Measurements from ENCODE around the gene COL4A2.

COL4A2 gene

DNA sequence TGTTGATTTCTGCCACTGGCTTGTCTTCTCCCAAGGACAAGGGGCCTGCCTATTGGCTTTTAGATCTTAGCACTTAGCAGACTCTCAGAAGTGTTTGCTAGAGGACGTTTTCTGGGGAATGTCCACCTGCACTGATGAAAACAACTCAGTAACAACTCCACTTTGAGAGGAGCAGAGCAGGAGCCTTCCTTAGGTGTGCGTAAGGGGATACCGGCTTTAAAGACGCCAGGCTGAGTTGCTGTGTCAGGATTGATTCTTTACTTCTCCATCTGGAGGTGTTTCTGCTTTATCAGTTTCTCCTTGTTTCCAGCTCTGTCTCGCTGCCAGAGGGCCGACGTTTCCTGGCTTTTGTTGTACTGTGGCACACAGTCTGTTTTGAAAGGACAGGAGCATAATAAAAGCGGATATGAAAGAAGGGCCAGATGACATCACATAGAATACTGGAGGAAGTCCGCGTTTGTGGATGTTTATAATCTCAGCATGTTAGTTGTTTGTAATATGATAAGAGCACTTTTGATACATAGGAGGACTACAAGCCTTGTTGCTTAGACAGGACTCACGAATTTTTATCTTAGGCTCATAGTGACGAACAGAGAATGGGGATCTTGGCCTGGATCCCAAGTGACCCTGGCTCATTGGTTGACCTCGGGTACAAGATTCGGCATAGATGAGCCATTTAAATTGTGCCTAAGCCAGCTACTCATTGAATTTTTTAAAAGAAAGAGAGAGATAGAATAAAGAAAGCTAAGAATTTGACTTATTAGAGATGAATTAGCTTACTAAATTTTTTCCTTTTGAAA is 34.6 kb downstream of the COL4A2 start:
- no peak for DNase-seq

DNA sequence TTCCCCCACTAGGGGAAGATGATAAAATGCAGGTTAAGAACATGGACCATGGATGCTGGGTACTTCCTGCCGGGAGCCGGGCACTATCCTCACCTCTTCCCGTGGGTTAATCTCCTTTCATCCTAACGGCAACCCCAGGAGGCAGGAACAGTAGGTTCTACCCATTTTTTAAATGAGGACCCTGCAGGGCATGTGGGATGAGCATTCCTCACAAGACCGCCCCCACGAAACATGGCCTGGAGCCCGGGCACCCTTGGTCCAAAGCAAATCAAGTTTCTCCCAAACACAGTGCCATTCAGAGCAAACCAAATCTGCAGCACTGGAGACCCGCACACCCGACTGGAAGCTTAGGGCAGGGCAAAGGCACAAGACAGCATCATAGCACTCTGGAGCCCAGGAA is 35.4 kb downstream of the COL4A2 start:
- no peak for DNase-seq

DNA sequence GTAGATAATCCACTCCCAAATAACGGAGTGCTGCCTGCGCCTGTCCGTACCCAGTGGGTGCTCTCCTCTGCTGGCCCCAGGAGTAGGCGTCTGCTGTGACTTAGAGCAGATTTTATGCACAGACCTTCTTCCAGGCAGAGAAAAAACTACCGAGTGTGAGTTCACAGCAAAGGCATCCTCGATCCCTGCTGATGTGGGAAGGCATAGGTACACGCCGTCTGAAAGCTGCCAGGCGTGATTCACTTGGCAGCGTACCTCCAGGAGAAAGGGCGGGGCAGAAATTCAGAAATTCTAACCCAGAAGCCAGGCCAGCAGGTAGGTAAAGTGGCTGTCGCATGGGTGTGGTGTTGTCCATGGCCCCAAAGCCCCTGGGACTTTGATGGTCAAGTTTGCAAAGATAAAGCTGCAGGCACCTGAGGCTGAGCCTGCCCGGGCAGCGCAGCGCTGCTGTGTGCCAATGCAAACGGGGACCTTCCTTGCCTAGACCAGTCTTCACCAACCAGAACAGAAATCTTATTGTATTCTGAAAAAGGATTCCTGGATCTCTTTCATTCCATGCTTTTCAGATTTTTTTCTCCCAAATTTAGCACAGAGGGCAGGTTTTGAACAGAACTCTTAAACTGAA is 36.3 kb downstream of the COL4A2 start:
- no peak for DNase-seq

DNA sequence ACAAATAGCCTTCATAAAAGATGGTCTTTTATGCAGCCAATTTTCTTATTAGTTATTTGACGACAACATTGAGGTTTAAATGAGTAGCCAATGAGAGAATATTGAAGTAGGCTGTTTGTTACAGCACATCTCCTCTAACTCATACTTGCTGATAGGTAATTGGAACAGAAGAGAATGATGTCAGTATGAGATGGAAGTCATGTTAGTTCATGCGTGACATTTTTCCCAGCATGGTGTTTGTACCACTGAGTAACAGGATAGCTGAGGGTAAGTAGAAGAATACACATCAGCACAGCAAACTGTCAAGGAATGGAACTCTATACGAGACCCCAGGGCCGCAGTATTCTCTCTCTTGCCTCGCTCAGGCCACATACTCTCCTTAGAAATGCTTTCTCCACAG is 37.2 kb downstream of the COL4A2 start:
- DNase-seq = no peak

DNA sequence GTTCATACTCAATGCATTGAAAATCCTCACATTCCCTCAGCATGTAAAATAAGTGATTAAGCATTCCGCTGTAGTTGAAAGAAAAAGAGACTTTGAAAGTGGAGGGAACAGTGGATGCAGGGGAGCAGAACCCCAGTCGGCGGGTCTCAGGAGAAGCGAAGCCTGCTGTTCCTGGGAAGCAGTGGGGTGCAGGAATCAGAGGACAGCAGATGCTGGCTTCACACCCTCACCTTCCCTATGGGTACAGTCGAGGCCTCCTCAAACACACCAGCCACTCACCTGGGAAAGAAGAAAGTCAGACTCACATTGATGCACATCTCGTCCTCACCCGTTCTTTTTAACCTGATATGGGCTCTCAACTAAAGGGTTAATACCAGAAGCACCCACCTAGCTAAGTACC is 38.2 kb downstream of the COL4A2 start:
- DNase-seq = no peak

DNA sequence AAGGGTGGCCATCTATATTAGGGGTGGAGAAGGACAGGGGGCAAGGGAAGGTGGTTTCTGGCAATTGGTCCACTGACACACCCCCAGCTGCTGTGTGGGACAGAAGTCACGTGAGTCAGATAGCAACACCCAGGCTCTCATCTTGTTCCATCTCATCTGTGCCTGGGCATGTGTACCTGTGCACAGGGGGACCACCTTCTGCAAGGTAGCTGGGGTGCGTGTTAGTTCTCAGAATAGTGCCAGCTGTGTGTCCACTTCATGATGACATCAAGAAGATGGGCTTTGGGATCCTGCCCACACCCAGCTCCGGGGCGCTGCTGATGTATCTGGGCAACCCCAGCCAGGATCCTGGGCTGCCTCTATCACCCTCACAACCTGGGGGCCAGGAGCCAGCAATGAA is 38.6 kb downstream of the COL4A2 start:
- no peak for DNase-seq

DNA sequence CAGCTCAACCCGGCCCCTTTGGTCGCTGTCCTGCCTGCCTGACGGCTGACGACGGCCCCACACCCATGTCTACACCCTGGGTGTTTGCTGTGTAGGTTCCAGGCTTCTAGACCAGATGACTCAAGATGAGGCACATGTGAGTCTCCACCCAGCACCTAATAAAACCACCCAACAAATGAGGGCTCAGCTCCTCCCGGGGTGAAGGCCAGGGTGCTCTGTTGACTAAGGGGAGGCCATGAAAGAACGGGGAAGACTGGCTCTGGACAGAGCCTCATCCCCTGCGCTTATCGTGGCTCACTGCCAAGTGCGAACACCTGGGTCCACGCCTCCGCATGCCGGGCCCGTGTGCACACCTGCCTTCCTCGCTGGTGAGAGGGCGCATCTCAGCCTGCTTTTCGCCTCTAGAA is 39.6 kb downstream of the COL4A2 start:
- DNase-seq = no peak

DNA sequence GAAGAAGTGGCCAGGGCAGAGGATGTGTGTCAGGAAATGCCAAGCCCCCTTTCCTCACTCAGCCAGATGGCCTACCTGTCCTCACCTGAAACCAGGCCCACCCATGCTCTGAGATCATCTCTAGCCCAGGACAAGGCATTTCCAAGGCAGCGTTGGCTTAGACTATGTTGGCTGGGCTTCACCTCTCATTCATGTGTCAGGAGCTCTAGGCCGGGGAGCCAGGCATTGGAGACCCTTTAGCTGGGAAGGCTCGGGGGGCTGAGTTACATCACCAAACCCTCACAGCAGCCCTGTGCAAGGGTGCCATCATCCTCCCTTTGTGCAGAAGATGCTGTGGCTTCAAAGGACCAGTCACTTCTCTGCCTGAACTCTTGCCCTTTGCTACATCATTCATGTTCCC is 40.0 kb downstream of the COL4A2 start:
- no peak for DNase-seq

DNA sequence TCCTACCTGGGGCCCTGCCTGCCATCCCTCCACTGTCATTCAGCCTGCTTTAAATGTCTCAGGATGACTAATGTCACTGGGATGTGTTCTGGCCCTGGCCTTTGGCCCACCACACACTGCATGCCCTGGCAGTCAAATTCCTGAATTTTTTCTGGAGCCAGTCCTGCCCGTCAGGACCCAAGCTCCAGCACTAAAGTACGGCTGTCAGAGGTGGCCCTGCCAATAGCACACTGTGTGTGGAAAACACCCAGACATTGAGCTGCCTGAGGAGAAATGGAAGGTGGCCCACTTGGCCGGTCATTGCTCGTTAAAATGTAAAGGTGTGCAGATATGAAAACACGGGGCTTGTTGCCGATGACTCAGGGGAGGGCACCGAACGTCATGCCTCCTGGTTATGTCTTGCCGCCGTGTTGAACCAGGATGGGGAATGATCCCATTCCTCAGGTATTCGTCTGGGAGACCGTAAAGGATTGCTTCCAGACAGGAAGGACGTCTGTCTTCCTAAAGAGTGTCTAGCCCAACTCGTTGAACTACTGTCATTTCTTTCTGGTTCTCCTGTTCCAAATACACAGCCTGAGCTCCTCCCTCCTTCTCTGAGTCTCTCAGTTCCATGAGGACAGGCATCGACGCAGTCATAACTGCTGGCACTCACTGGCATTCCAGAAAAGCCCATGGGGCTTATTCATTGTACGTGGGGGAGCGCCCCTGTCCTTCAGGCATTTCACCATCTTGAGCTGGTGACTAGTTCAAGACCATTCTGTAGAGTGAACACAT is 40.6 kb downstream of the COL4A2 start:
- no peak for DNase-seq

DNA sequence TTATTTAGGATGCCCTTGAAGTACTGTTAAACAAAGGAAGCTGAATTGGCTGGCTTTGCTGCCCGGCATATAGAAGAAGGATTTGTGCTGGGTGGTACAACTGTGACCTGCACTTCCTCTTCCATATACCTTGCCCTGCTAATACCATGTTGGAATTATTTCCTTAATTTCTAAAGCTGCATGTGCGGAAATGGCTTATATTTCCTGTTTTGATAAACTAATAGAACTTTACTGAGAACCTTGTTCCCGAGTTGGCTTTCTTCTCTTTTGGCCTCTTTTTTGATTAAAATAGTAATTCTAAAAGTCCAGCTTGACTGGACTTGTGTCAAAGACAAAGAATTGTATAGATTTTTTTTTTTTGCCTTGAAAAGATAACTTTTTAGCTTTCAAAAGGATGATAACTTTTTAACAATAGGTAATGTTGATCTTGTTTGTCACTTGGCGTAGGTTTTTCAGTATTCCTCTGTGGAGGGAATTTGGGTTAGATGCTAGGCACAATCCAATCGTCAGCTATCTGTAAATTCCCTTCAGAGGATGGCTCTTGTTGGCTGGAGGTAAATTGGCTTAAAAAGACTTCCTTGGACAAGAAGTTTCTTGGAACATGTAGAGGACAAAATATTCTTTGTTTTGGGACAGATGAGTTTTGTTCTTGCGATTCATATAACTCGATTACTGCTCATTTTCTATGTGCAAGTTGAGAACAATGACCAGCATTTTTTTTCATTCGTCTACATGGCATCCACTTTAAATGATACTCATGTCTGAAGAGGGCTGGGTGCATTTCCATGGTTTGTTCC is 41.4 kb downstream of the COL4A2 start:
- DNase-seq = no peak

DNA sequence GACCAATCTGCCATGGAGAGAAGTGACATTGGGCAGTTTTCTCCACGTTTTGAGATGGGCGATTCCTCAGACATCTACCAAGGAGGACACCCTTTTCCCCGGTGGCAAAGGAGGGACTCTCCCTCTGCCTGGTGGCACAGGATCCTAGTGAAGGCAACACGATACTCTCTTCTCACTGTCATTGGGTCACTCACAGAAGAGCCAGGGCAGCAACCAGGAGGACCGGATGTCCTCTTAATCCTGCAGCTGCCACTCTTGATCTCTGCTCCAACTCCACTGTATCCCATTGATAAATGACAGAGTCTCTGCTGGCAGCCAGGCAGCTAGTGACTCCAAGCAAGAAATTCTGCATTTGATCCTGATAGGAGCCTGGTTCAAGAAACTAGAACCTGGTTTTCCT is 42.2 kb downstream of the COL4A2 start:
- no peak for DNase-seq

DNA sequence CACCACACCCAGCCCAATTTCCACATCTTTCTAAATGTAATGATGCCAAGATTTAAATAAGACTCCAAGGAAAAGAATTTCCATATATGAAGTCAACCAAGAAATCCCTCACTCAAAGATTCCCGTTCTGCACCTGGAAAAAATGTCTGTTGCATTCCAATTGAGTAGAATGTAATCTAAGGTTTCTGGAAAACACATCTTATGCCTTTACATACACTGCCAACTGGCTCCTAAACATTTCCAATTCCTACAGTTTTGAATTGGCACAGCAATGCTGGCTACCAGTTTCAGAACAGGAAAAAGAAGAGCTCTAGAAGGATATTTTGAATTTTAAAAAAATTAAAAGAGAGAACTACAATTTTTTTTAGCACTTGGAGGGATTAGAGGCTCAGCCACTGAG is 43.0 kb downstream of the COL4A2 start:
- no peak for DNase-seq

DNA sequence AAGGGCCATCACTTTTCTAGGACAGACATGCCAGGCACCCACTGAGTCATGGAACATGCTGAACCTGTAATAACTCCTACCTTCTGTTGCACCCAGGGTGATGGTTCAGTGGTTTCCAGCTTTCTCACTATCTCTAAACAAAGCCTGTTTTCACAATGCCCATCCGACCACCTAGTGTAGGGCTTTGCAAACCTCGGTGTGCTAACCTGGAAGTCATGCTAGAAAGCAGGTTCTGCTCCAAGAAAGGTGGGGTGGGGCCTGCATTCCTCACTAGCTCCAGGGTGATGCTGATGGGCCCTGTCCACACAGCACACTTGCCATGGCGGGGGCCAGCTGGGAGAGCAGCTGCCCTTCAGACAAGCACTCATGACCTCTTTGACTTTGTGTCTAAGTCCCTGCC is 43.4 kb downstream of the COL4A2 start:
- DNase-seq = no peak

DNA sequence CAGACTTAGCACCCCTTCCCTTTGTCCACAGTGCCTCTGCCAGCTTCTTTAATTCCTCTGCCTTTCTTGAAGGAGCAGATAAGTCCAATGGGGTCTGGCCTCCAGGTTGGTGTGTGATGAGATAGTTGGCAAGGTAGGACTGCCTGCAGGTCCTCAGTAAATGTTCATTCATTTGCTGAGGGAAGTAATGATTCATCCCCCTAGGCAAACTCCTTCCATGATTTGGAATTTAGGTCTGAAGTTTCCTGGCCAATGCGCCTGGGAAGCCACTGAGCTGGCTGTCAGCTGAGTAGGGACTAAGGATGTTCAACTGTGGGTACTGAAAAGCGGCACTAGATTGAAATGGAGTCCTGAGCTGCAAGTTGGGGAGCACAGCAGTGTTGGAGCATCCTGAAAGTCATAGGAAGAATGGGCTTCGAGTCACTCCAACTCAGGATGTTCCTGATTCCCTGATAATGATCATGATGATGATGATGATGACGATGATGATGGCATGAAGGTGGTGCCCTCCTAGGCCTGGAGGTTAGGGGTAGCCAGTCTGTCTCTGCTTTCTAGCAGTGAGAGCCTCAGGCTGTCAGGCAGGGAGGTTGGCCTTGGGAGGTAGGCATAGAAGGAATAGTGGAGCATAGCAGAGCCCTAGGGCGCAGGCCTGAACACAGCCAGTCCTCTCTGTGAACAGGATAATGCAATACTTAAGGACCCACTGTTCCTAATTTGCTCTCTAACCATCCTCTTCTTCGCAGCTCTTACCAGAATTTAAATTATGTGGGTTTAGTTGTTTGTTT is 44.7 kb downstream of the COL4A2 start:
- no peak for DNase-seq

DNA sequence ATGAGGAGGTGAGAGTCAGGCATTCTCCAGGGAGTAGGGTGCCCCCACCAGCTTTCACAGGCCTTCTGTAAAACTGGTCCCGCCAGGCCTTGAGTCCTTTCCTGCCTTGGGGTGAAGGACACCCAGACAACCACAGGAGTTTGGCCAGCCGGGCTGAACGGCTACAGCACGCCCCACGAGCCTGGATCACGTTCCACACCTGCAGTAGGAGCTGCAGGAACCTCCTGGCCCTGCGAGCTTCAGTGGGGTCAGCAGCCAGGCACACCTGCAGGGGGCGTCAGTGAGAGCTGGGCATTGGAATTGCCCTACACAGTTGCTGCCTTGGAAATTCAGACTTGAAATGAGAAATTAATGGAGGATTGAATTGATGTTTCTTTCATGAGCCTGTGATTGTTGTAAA is 45.7 kb downstream of the COL4A2 start:
- DNase-seq = no peak

DNA sequence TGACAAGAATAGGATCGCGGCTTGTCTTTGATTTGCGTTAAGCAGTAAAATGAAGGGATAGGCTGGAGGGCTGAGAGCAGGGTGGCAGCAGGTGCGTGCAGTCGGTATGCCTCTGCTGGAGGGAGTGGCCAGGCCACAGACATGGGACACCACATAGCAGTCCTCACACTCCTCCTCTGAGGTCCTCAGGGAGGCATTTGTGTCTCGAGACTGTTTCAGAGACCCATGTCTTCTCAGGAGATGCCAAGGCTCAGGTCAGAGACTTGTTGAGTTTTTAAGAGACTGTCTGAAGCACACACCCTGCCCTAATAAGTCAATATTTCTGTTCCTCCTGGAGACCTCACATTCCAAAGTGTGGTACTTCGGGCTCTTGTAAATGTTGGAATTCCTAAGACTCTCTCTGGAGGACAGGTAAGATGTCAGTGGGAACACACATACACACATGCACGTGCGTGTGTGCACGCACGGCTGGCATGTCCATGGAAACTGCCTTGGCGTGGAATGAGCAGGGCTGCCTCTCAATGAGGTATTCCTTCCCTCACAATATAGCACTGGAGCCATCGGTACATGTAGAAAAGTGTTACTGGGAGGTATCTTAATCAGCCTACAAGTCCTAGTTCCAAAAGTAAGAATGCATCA is 46.4 kb downstream of the COL4A2 start:
- DNase-seq = no peak

DNA sequence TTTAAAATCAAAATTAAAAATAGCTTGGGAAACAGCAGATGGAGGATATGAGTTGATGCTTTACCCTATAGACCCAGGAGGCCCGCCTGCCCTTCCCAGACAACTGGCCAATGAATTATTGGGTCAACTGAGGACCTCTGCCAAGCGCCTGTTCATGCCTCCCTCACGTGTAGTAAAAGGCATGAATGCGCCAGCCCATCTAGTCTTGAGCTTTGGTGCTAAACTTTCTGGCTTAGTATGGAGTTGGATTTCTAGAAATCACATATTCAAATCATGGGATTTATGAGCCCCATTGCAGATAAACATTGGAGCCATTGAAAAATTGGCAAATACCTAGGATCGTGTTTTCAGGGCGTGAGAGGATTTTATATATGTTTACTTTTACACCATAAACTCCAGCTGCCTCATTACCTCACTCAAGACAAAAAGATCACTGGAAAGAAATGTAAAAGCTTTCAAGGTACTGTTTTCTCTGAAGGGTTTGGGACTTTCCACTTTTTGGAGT is 47.1 kb downstream of the COL4A2 start:
- DNase-seq = no peak

DNA sequence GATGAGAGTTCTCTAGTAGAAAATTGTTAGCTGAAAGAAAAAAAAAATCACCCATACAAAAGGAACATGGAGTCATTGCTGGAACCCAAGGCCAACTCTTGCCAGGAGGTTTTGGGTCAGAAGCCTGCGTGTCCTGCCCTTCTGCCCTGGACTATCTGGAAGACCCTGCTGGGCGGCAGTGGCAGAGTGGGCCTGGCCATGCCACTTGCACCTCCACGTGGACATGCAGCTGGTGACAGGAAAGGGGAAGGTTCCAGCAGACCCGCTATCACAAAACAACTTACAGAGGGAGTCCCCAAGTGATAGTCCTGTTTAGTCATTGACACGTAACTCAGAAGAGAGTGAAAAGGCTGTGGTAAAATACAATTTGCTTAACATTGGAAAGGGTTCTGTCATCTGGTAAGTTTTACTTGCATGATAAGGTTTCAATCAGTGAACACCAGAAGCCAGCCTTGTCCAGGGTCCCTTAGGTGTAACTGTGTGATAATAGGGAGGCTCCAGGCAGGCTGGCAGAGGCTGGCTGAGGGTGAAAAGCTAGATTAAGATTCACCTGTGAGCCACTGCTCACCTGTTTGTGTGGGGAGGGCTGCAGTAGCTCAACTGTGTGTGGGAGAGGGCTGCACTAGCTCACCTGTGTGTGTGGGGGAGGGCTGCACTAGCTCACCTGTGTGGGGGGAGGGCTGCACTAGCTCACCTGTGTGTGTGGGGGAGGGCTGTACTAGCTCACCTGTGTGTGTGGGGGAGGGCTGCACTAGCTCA is 47.8 kb downstream of the COL4A2 start:
- DNase-seq = no peak

DNA sequence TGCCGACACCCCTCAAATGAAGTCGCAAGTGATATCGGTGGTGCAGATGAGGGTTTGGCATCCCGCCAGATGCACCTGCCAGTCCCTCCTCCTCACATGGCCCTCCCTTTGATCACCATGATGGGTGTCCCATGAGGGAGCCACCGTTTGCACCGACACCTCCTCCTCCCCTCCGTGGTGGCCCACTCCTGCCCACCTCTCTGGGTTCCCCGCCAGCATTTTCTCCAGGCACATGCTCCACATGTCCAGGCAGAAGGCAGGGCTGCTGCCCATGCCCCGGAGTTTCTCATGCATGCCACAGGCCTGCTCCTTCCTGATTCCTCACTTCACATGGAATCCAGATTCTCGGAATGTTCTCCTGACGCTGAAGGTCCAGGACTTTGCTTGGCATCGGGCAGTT is 49.3 kb downstream of the COL4A2 start:
- DNase-seq = no peak

DNA sequence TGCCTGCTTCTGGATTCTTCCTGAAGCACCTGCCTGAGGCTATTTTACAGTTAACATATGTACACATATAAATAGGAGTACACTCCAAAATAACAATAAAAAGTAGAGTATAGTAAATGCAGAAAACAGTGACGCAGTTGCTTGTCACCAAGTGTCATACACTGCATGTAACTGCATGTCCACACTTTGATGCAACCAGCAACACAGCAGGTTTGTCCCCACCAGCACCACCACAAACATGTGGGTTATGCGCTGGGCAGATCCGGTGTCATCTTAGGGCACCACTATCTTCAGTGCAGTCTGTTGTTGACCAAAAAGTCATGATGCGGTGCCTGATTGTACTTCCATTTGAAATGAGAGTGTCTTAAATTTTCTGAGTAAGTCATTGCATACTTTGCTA is 51.3 kb downstream of the COL4A2 start:
- no peak for DNase-seq

DNA sequence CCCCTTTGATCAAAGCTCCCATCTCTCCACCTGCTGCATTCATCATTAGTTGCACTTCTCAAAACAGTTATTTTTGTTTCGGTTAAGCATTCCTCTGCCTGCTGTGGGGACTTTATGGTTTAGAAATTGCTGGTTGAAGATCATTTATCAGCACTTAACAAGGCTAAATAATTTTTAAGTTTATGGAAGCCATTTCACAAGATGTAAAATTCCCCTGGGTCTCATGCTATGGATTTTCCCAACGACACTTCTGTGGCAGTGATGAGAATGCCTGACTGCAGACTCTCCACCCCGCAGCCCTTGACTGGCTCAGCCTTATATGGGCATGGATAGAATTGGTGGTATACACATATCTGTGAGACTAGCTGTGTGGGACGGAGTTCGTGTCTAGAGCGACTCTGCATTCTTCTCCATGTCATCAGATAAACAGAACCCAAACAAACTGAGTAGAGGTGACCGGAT is 52.8 kb downstream of the COL4A2 start:
- no peak for DNase-seq

Data from activated CD4-positive, CD25-positive, alpha-beta regulatory T cell (primary cell).